ENCODE data around the gene GLI3.

GLI3 gene

GRCh38 chr7:41955893-41956675 lies 280.9 kb downstream of the GLI3 start:
- DNase-seq = peak; percentile 65 to 82

GRCh38 chr7:41955451-41955850 lies 281.6 kb downstream of the GLI3 start:
- no peak for DNase-seq

GRCh38 chr7:41954976-41955375 lies 282.0 kb downstream of the GLI3 start:
- no peak for DNase-seq

- no peak for DNase-seq
These were observed 288.5 kb downstream of the GLI3 start for GRCh38 chr7:41948503-41948902.

GRCh38 chr7:41943094-41943577 lies 293.9 kb downstream of the GLI3 start:
- DNase-seq = no peak

- DNase-seq = no peak
These were observed 294.4 kb downstream of the GLI3 start for GRCh38 chr7:41942468-41943093.

- peak in 1 of 2 experiments; percentile 26 for DNase-seq
These were observed 296.2 kb downstream of the GLI3 start for GRCh38 chr7:41940760-41941343.

- DNase-seq = no peak
These were observed 298.6 kb downstream of the GLI3 start for GRCh38 chr7:41938371-41938770.

- DNase-seq = no peak
These were observed 303.6 kb downstream of the GLI3 start for GRCh38 chr7:41933427-41933826.

GRCh38 chr7:41931263-41931646 lies 305.8 kb downstream of the GLI3 start:
- DNase-seq = no peak

- DNase-seq = no peak
These were observed 306.3 kb downstream of the GLI3 start for GRCh38 chr7:41930538-41931262.

GRCh38 chr7:41928781-41929180 lies 308.2 kb downstream of the GLI3 start:
- DNase-seq = no peak

- DNase-seq = no peak
These were observed 308.8 kb downstream of the GLI3 start for GRCh38 chr7:41928166-41928565.

- no peak for DNase-seq
These were observed 309.6 kb downstream of the GLI3 start for GRCh38 chr7:41927380-41927779.

GRCh38 chr7:41925946-41926345 lies 311.1 kb downstream of the GLI3 start:
- DNase-seq = no peak

- DNase-seq = no peak
These were observed 312.2 kb downstream of the GLI3 start for GRCh38 chr7:41924796-41925195.

GRCh38 chr7:41922373-41922772 lies 314.6 kb downstream of the GLI3 start:
- no peak for DNase-seq

- no peak for DNase-seq
These were observed 315.5 kb downstream of the GLI3 start for GRCh38 chr7:41921453-41921981.

GRCh38 chr7:41918597-41918996 lies 318.4 kb downstream of the GLI3 start:
- DNase-seq = no peak

GRCh38 chr7:41916450-41916927 lies 320.5 kb downstream of the GLI3 start:
- DNase-seq = no peak

GRCh38 chr7:41915871-41916270 lies 321.1 kb downstream of the GLI3 start:
- DNase-seq = no peak

GRCh38 chr7:41912851-41913567 lies 324.0 kb downstream of the GLI3 start:
- no peak for DNase-seq

Measured in cerebellar nuclear complex (tissue), 1 donor.